ENCODE data around the gene DYNC2LI1. TPM values are rescaled to one million over a fixed set of nuclear protein-coding genes. Genes with fewer than 3 reads are reported as not detected.
A peak's percentile ranks its signal among the peaks of the same experiment; 100 is the strongest.

DYNC2LI1 gene
- total and polyA plus RNA-seq, 2 donors (not counting 1 experiment from before 2014, with no cell fraction given): 23.6 to 24.4 TPM

DNA sequence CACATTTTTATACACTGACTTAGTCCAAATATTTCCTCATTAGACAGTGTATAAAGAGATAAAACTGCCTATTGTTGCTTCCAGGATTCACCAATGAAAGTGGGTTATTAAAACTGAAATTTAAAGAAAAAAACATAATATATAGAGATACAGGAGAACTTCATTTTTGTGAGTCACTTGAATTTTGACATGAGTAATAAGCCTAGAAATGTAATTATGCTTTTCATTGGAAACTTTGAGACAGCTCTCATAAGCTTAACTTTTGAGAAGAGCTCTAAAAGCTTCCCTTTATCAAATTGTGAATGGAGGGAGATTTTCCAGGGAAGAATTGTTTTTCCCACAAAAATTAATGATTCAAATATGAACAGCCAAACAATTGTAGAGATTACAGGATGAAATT lies 14.1 kb downstream of the DYNC2LI1 start:
- no peaks in the 10 kb centered on the region for H3K79me2 ChIP-seq (ENCODE audit: control insufficient read depth, insufficient read depth, low read length)
- H3K27ac ChIP-seq (ENCODE audit: insufficient read depth, low read length): no peak overlapping the region
- no peaks in the 10 kb centered on the region for H3K27me3 ChIP-seq (ENCODE audit: control insufficient read depth, insufficient read depth, low read length)
- no peak overlapping the region for H3K4me2 ChIP-seq (ENCODE audit: extremely low read depth, insufficient read depth, low read length)
- no peak overlapping the region for H3K9ac ChIP-seq (ENCODE audit: insufficient read depth, low read length)
- no peak overlapping the region for H2AFZ ChIP-seq (ENCODE audit: low read length)
- H3K36me3 ChIP-seq (ENCODE audit: control insufficient read depth, insufficient read depth, low read length): no peaks in the 10 kb centered on the region
- TF ChIP-seq, protein P1, sequence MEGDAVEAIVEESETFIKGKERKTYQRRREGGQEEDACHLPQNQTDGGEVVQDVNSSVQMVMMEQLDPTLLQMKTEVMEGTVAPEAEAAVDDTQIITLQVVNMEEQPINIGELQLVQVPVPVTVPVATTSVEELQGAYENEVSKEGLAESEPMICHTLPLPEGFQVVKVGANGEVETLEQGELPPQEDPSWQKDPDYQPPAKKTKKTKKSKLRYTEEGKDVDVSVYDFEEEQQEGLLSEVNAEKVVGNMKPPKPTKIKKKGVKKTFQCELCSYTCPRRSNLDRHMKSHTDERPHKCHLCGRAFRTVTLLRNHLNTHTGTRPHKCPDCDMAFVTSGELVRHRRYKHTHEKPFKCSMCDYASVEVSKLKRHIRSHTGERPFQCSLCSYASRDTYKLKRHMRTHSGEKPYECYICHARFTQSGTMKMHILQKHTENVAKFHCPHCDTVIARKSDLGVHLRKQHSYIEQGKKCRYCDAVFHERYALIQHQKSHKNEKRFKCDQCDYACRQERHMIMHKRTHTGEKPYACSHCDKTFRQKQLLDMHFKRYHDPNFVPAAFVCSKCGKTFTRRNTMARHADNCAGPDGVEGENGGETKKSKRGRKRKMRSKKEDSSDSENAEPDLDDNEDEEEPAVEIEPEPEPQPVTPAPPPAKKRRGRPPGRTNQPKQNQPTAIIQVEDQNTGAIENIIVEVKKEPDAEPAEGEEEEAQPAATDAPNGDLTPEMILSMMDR (conservative IDR thresholded peaks at IDR 0.05 in 1 of 2, IDR thresholded peaks at IDR 0.05 in 1 of 2; ENCODE audit: low read depth in 1 of 2, low read length in 2 of 2): no peak
- TF ChIP-seq EZH2 (IDR thresholded peaks at IDR 0.05; ENCODE audit: low read length, missing control alignments): no peak
- DNase-seq (ENCODE audit: low read depth in 2 of 2): no peak
- H3K4me1 ChIP-seq (ENCODE audit: control insufficient read depth, extremely low read depth, insufficient read depth, low read length): no peaks in the 10 kb centered on the region
- H3K9me3 ChIP-seq (ENCODE audit: control insufficient read depth, insufficient read depth, low read depth, low read length): no peaks in the 10 kb centered on the region
- H3K4me3 ChIP-seq (replicated peaks in 1 of 4; ENCODE audit: control extremely low read depth in 1 of 4, insufficient read depth in 1 of 4, low read depth in 3 of 4, low read length in 4 of 4): no peak overlapping the region
- no peaks in the 10 kb centered on the region for H4K20me1 ChIP-seq (ENCODE audit: control insufficient read depth, extremely low read depth, insufficient read depth, low read length)

DNA sequence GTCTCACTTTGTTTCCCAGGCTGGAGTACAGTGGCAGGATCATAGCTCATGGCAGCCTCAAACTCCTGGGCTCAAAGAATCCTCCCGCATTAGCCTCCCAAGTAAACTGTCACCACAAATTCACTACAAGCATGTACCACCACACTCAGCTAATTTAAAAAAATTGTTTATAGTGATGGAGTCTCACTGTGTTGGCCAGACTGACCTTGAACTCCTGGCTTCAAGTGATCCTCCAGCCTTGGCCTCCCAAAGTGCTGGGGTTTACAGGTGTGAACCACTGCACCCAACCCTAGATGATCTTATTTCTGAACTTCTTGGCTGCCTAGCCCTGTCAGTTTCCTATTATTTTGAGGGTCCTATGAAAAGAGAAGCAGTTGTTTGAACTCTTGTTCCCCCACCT lies 14.8 kb downstream of the DYNC2LI1 start:
- no peaks in the 10 kb centered on the region for H4K20me1 ChIP-seq (ENCODE audit: control insufficient read depth, extremely low read depth, insufficient read depth, low read length)
- no peak overlapping the region for H2AFZ ChIP-seq (ENCODE audit: low read length)
- TF ChIP-seq, protein P1 (conservative IDR thresholded peaks at IDR 0.05 in 1 of 2, IDR thresholded peaks at IDR 0.05 in 1 of 2; ENCODE audit: low read depth in 1 of 2, low read length in 2 of 2): no peak
- TF ChIP-seq EZH2 (IDR thresholded peaks at IDR 0.05; ENCODE audit: low read length, missing control alignments): no peak
- no peak overlapping the region for H3K27ac ChIP-seq (ENCODE audit: insufficient read depth, low read length)
- H3K4me3 ChIP-seq (replicated peaks in 1 of 4; ENCODE audit: control extremely low read depth in 1 of 4, insufficient read depth in 1 of 4, low read depth in 3 of 4, low read length in 4 of 4): no peak overlapping the region
- H3K9ac ChIP-seq (ENCODE audit: insufficient read depth, low read length): no peak overlapping the region
- no peaks in the 10 kb centered on the region for H3K36me3 ChIP-seq (ENCODE audit: control insufficient read depth, insufficient read depth, low read length)
- no peak overlapping the region for H3K4me2 ChIP-seq (ENCODE audit: extremely low read depth, insufficient read depth, low read length)
- no peaks in the 10 kb centered on the region for H3K9me3 ChIP-seq (ENCODE audit: control insufficient read depth, insufficient read depth, low read depth, low read length)
- H3K27me3 ChIP-seq (ENCODE audit: control insufficient read depth, insufficient read depth, low read length): no peaks in the 10 kb centered on the region
- no peaks in the 10 kb centered on the region for H3K79me2 ChIP-seq (ENCODE audit: control insufficient read depth, insufficient read depth, low read length)
- H3K4me1 ChIP-seq (ENCODE audit: control insufficient read depth, extremely low read depth, insufficient read depth, low read length): no peaks in the 10 kb centered on the region
- no peak for DNase-seq (ENCODE audit: low read depth in 2 of 2)

DNA sequence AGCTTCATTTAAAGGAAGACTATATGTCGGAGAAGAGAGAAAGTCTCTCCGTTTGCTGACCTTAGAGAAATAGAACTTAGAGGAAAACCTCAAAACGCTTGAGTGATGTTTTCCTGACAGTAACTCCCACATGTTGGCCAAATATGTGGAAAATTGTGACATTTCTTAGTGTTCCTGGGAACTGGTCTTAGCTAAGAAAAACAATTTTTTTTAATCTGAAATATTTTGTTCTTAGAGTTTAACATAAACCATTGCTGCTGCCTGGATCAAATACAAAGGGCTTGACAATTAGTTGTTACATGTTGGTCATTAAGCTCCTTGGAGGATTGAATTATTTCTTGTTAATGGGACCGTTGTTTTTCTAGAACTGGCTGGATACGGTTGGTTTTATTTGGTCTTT lies 16.3 kb downstream of the DYNC2LI1 start:
- H3K9me3 ChIP-seq (ENCODE audit: control insufficient read depth, insufficient read depth, low read depth, low read length): no peaks in the 10 kb centered on the region
- no peaks in the 10 kb centered on the region for H3K27me3 ChIP-seq (ENCODE audit: control insufficient read depth, insufficient read depth, low read length)
- no peak overlapping the region for H2AFZ ChIP-seq (ENCODE audit: low read length)
- H3K4me2 ChIP-seq (ENCODE audit: extremely low read depth, insufficient read depth, low read length): no peak overlapping the region
- TF ChIP-seq EZH2 (IDR thresholded peaks at IDR 0.05; ENCODE audit: low read length, missing control alignments): no peak
- TF ChIP-seq, protein P1 (conservative IDR thresholded peaks at IDR 0.05 in 1 of 2, IDR thresholded peaks at IDR 0.05 in 1 of 2; ENCODE audit: low read depth in 1 of 2, low read length in 2 of 2): no peak
- H3K4me1 ChIP-seq (ENCODE audit: control insufficient read depth, extremely low read depth, insufficient read depth, low read length): no peaks in the 10 kb centered on the region
- H3K9ac ChIP-seq (ENCODE audit: insufficient read depth, low read length): no peak overlapping the region
- no peaks in the 10 kb centered on the region for H3K79me2 ChIP-seq (ENCODE audit: control insufficient read depth, insufficient read depth, low read length)
- DNase-seq (ENCODE audit: low read depth in 2 of 2): peak in 1 of 2 donors; percentile 81
- no peak overlapping the region for H3K4me3 ChIP-seq (replicated peaks in 1 of 4; ENCODE audit: control extremely low read depth in 1 of 4, insufficient read depth in 1 of 4, low read depth in 3 of 4, low read length in 4 of 4)
- H3K27ac ChIP-seq (ENCODE audit: insufficient read depth, low read length): no peak overlapping the region
- H4K20me1 ChIP-seq (ENCODE audit: control insufficient read depth, extremely low read depth, insufficient read depth, low read length): no peaks in the 10 kb centered on the region
- no peaks in the 10 kb centered on the region for H3K36me3 ChIP-seq (ENCODE audit: control insufficient read depth, insufficient read depth, low read length)
